SW480 (cell line): ENCODE measurements around the gene OR4K15.
"Not testable (repeated sequence)": the region's sequence is repeated elsewhere in the genome, so short reads cannot be mapped to it uniquely, and the experiment has no call there.

ENCODE experiments used
- DNase-seq: peaks from one replicate; pipeline ENCODE4 v3.0.0-alpha.2; 2016; ENCODE audit warnings: low spot score

Gene OR4K15, protein sequence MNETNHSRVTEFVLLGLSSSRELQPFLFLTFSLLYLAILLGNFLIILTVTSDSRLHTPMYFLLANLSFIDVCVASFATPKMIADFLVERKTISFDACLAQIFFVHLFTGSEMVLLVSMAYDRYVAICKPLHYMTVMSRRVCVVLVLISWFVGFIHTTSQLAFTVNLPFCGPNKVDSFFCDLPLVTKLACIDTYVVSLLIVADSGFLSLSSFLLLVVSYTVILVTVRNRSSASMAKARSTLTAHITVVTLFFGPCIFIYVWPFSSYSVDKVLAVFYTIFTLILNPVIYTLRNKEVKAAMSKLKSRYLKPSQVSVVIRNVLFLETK

DNA sequence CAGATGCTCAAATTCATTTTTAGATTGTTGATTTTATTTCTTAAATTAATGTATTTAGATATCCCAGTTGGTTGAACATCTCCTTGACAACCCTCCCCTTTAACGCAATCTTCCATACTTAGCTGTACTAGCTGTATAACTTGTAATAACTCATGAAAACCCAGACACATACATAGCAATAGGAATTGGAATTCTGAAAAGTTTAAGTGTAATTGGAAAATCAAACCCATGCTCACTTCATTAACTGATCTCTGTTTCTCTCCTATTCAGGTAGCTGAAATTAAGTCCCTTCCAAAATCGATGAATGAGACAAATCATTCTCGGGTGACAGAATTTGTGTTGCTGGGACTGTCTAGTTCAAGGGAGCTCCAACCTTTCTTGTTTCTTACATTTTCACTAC is at the start of gene OR4K15:
Gene OR4K15, plus strand, starts transcription at position 301 of the 400 bp plus-strand sequence. Its CDS starts 0 bp downstream, at position 301.
- DNase-seq: no peak

DNA sequence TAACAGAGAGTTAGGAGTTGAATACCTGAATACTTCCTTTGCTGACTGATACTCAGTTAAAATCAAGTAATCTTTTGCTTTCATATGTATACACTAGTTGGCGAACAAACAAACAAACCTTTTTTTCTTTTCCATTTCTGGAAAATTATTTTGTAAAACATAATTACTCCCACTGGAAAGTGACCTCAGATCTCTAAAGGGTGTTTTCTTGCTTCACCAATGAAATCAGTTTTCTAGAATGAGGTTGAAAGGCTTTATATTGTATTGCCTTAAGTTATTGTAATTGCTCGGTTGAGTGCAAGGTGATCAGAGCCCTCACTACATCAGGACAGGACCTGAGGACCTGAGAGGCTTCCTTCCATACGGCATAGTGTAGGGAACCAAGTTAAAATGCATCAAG is 44.8 kb upstream of the OR4K15 start, which contains the start of gene OR4K1:
Gene OR4K1, plus strand, starts transcription at position 301 of the 400 bp plus-strand sequence. CDS start 4,750 bp downstream, outside the sequence.
- no peak for DNase-seq

DNA sequence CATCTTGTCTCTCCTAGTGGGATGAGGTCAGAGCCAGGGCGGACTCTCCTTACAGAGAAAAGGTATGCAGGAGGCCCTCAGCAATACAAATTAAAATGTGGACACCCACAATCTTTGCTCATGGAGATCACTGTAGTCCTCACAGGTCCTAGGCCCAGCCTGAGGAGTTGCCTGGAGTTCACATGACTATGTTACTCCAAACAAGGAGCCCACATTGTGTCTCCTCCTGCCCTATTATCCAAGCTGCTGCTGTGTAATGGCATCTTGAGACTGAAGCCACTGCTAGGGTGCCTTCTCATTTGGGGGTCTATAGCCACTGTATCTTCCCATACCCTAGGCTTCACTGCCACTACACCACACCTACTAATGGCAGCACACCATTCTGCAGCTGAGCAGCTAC is 33.7 kb upstream of the OR4K15 start:
- DNase-seq: no peak

DNA sequence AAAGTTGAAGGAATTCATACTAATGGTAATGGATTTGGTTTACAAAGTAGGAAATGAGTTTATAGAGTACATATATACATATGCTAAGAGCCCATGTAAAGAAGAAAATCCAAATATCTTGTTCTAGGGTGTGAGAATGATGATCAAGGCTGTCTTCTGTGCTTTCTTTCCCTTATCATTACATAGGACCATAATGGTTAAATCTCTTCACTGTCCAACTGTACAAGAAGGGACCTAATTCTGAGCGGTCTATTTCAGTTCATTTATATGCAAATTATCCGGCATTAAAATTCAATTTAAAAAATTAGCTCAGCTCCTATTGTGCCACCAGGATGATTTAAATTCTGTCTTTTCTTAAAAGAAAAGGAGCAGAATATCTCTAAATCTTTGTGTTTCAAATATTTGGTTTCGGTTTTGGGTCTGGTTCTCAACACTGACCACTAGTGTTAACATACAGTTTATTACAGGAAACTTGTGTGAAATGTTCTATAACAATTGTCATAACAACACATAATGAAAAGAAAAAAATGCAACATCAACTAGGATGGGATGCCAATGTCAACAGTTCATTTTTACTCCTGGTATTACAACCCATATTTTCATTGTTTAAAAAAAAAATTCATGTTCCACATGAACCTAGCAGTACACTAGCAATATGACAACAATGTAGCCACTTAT is 27.8 kb upstream of the OR4K15 start:
- no peak for DNase-seq

DNA sequence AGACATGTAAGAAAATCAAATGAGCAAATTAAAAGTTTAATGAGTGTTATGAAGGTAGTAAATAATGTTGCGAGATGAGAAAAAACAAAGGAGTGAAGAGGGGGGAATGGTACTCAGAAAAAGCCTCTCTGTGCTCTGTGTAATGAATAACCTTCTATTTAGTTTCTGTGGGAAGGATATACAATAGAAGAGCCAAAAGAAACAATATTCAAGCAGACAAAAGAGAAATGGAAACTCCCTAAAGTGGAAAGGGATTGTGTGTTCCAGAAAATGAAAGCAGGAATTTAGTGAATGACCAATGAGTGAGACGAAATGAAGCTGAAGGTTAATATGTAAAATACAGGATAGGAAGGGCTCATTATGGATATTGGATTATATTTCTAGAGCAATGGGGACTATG is 26.2 kb upstream of the OR4K15 start:
- DNase-seq: no peak

DNA sequence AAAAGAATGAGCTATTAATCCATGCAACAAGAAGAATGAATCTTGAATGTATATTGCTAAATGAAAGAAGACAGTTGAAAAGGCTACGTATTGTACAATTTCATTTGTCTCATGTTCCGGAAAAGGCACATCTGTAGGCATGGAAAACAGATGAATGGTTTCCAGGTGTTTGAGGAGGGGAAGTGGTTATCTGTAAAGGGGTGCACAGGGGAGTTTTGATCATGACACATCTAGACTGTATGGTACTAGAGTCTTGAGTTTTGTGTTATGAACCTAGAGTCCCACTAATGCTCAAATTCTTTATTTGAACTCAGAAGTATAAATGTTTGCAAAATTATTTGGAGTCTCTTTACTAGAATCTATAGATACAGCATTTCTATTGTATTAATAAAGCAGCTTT is 5.7 kb upstream of the OR4K15 start:
- DNase-seq: not testable (repeated sequence)

DNA sequence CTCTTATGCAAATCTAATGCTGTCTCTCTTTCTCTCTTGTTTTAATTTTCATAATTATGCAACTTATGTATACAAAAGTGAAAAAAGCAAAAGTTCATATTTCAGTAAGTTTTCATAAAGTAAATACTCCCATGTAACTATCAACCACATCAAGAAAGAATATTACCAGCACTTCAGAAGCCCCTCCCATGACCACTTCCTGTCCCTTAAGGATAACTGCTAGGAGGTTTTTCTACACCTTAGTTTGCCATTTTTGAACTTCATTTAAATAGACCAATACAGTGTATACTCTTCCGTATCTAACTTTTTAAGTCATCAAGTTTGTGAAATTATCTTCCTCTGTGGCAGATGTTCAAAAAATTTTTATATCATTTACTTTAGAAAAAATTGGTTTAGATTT is 547 bp upstream of the OR4K15 start:
- no peak for DNase-seq

DNA sequence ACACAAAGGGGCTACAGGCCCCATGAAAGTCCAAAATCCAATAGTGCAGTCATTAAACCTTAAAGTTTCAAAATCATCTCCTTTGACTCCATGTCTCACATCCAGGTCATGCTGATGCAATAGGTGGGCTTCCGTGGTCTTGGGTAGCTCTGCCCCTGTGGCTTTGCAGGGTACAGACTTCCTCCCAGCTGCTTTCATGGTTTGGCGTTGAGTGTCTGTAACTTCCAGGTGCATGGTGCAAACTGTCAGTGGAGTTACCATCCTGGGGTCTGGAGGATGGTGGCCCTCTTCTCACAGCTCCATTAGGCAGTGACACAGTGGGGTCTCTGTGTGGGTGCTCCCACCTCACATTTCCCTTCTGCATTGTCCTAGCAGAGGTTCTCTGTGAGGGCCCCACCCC is 18.0 kb downstream of the OR4K15 start:
- DNase-seq: no peak

DNA sequence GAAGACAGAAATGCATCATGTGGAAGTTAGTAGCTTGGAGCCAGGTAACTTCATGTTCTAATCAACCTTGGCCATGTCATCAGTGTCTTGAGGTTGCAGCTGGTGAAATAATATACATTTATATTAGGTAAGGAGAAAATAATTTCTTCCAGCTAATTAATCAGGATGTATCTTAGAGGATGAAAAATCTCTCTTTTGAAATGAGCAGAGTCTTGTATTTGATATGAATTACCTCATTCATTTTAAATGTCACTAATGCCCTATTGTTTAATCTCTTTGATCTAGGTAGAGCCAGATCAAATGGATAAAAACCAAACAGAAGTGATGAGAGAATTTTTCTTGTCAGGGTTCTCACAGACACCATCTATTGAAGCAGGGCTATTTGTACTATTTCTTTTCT is 26.5 kb downstream of the OR4K15 start, which contains the start of gene OR4Q2:
Gene OR4Q2, plus strand, starts transcription at position 301 of the 400 bp plus-strand sequence.
- no peak for DNase-seq

DNA sequence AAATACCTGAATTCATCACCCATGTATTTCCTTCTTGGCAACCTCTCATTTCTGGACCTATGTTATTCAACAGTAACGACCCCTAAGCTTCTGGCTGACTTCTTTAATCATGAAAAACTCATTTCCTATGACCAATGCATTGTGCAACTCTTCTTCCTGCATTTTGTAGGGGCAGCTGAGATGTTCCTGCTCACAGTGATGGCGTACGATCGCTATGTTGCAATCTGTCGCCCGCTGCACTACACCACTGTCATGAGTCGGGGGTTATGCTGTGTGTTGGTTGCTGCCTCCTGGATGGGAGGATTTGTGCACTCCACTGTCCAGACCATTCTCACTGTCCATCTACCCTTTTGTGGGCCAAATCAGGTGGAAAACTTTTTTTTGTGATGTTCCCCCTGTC is 26.9 kb downstream of the OR4K15 start:
- DNase-seq: no peak

DNA sequence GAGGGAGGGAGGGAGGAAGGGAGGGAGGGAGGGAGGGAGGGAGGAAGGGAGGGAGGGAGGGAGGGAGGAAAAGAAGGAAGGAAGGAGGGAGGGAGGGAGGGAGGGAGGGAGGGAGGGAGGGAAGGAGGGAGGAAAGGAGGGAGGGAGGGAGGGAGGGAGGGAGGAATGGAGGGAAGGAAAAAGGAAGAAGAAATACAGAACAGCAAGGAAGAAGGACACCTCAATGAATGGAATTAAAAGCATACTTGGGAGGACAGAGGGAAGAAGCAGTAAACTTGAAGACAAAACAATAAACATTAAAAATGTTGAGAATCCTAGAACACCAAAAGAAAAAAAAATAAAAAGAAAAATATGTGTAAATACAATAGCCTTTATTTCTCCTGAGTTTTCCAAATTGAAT is 32.8 kb downstream of the OR4K15 start:
- no peak for DNase-seq

DNA sequence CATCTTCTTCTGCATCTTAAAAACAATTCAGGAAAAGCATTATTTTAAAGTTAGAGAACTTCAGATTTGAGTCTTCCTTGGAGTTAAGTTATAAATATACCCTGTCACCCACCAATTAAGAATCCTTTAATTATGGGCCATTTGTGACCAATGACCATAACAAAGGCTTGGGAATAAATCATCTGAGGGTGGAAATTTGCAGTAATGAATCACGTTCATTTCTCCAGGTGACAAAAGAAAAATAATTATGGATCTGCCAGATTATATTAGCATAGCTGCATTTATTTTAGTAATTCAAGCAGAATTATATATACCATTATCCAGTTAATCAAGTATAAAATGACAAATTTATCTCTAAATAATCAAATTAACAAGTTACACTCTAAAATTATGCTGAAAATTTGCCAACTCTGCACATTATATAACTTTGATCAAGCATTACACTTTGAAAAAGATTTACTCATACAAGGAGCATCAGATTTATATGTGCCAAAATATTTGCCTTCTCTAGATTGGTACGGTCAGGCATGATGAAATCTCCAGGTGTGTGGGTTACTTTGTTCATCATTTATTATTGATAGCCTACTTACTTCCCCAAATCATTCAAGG is 44.0 kb downstream of the OR4K15 start, which contains the start of gene OR4K14:
Gene OR4K14, minus strand, starts transcription at position 51 of the 609 bp plus-strand sequence. CDS start 4,114 bp downstream, outside the sequence.
- no peak for DNase-seq
